ENCODE data around the gene U2SURP.

The U2SURP gene

GRCh38 chr3:143067201-143067600 lies 65.8 kb downstream of the U2SURP start:
- Histone ChIP-seq H3K27me3 (ENCODE audit: insufficient read depth, poor library complexity, severe bottlenecking) (no peaks in the 10 kb centered on the region), H3K27ac (replicated peaks) (no peak overlapping the region), H3K4me3 (replicated peaks; ENCODE audit: insufficient read depth, low read length) (no peak overlapping the region)
- TF ChIP-seq GABPA (IDR thresholded peaks at IDR 0.05; ENCODE audit: low read depth) (no peak), POLR2AphosphoS5 (IDR thresholded peaks at IDR 0.05; ENCODE audit: low read depth) (no peak), CTCF (IDR thresholded peaks at IDR 0.05; ENCODE audit: insufficient read depth, low read length) (no peak), REST (IDR thresholded peaks at IDR 0.05; ENCODE audit: insufficient replicate concordance, low read depth) (no peak), SPI1 (IDR thresholded peaks at IDR 0.05; ENCODE audit: borderline replicate concordance, low read depth) (no peak)
- no peak for DNase-seq (ENCODE audit: low read depth in 1 of 2, low spot score in 1 of 2)

GRCh38 chr3:143068059-143068458 lies 66.7 kb downstream of the U2SURP start:
- Histone ChIP-seq H3K27me3 (ENCODE audit: insufficient read depth, poor library complexity, severe bottlenecking) (no peaks in the 10 kb centered on the region), H3K4me3 (replicated peaks; ENCODE audit: insufficient read depth, low read length) (no peak overlapping the region), H3K27ac (replicated peaks) (no peak overlapping the region)
- DNase-seq (ENCODE audit: low read depth in 1 of 2, low spot score in 1 of 2) = no peak
- TF ChIP-seq SPI1 (IDR thresholded peaks at IDR 0.05; ENCODE audit: borderline replicate concordance, low read depth) = no peak
- TF ChIP-seq CTCF (IDR thresholded peaks at IDR 0.05; ENCODE audit: insufficient read depth, low read length) = no peak
- no peak for TF ChIP-seq GABPA (IDR thresholded peaks at IDR 0.05; ENCODE audit: low read depth)
- no peak for TF ChIP-seq POLR2AphosphoS5 (IDR thresholded peaks at IDR 0.05; ENCODE audit: low read depth)
- no peak for TF ChIP-seq REST (IDR thresholded peaks at IDR 0.05; ENCODE audit: insufficient replicate concordance, low read depth)

- no peaks in the 10 kb centered on the region for H3K27me3 ChIP-seq (ENCODE audit: insufficient read depth, poor library complexity, severe bottlenecking)
- no peak for DNase-seq (ENCODE audit: low read depth in 1 of 2, low spot score in 1 of 2)
- TF ChIP-seq CTCF (IDR thresholded peaks at IDR 0.05; ENCODE audit: insufficient read depth, low read length) (no peak), REST (IDR thresholded peaks at IDR 0.05; ENCODE audit: insufficient replicate concordance, low read depth) (no peak), POLR2AphosphoS5 (IDR thresholded peaks at IDR 0.05; ENCODE audit: low read depth) (no peak), GABPA (IDR thresholded peaks at IDR 0.05; ENCODE audit: low read depth) (no peak), SPI1 (IDR thresholded peaks at IDR 0.05; ENCODE audit: borderline replicate concordance, low read depth) (no peak)
- no peak overlapping the region for H3K4me3 ChIP-seq (replicated peaks; ENCODE audit: insufficient read depth, low read length)
- no peak overlapping the region for H3K27ac ChIP-seq (replicated peaks)
Measured at GRCh38 chr3:143070977-143071551, 69.7 kb downstream of the U2SURP start.
